Hippocampal formation (tissue), 2 donors: ENCODE measurements around the gene FHAD1.
A peak's percentile ranks its signal among the peaks of the same experiment; 100 is the strongest.

ENCODE experiments used
- DNase-seq, 2 donors: peaks; one replicate each; lab custom pipeline; 2025; lab: John Stamatoyannopoulos, UW

FHAD1 gene

DNA sequence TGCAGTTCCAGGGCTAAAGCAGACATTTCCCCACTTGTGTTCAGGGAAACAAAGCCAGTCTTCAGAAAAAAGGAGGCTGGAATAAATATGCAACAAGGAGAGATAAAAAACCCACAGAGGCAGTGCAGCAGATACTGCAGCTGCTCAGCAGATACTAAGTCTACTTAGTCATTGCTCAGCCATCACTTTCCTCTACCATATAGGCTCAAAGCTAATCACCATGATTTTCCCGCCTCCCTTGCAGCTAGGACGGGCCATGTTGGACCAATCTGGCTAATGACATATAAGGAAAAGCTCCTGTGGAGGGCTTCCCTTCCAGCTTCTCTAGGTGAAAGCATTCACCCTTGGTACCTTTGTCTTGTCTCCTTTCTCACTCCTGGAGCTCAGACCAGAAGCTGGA, 152.7 kb downstream of the FHAD1 start:
- no peak for DNase-seq

DNA sequence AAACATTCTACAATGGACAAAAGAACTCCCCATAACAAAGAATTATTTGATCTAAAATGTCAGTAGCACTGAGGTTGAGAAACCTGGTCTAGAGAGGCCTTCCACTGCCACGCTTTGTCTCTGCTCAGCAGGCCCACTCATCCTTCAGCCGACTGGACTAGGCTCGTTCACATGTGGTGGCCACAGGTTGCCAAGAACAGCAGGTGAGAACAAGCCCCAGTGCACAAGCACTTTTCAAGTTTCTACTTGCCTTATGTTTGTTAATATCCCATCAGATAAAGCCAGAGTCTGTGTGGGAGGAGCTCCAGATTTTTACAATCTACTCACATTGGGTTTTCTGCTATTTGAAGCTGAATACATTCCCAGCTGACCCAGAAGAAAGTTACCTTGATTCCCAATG, 153.6 kb downstream of the FHAD1 start:
- no peak for DNase-seq

- DNase-seq: no peak
Observed at GRCh38 chr1:15401391-15402055, 154.5 kb downstream of the FHAD1 start.

GRCh38 chr1:15402809-15403450, 155.9 kb downstream of the FHAD1 start:
- no peak for DNase-seq

DNA sequence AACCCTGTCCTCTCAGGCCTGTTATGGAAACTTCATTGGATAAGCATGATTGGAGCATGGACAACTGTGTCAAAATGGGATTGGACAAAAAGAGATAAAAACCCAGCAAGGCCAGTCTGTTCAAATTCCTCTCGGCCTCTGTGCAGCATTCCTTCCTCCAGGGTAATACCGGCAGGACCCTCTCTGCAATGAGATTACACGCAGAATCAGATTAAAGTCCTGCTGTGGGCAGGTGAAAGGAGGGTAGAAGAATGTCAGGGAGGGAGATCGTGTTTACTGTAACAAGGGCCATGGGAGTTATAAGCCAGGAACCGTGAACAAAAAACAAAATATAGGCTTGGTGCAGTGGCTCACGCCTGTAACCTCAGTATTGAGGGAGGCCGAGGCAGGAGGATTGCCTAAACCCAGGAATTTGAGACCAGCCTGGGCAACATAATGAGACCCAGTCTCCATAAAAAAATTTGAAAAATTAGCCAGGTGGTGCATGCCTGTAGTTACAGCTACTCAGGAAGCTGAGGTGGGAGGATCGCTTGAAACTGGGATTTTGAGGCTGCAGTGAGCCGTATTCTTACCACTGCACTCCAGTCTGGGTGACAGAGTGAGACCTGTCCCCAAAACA, 157.0 kb downstream of the FHAD1 start:
- DNase-seq: no peak

GRCh38 chr1:15405106-15405850, 158.3 kb downstream of the FHAD1 start:
- DNase-seq: no peak

DNA sequence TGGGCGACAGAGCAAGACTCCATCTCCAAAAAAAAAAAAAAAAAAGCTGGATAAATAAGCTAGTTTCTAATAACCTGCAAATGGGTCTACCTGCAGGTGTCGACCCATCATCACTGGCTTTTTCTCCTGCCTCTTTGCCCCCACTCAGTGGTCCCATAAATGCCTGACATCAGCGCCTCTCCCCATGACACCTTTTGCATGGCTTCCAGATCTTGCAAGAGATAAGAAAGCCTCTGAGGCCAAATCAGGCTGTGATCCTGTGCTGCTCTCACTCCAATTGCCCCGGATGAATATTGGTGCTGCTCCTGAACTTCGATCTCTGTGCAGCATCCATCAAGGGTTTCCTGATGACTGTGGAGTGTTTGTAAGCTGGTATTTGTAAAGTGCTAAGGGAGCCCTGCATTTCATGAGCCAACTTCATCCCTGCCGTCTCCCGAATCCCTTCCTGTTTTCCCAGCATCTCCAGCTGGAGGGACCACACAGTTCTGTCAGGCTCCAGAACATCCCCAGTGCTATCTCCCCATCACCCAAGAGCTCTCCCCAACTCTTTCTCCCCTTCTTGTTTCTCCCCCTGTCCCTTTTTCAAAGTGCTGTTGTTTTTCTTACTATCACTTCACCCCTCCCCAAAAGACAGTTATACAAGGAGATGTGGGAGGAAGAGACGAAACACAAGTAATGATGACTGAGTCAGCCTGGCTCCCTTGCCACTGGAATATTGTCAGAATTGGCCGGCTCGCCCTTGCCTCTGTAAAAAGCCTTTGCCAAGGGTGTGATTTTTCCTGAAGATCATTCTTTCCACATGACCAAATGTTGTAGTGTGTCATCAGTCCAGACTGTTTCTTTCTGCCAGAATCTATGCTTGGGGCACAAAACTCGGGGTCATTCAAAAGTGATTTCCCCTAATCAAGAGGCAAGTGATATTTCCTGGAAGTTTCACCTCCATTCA, 159.9 kb downstream of the FHAD1 start:
- no peak for DNase-seq

DNA sequence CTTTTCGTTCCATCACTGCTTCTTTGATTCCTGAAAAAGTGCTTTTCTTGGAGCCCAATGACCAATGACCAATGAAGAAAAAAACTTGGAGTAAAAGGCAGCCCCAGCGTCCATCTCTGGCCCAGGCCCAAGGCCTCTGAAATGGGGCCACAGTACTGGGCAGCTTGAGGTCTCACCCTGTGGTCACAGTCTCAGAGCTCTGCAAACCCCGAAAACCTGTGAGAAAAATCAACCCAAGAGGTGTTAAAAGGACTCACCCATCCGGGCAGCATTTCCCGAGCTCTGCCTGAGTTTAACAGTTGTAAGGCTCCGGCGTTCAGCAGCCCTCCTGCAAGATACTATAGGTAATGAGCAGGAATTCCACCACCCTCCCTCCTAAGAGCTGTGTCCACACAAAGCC, 160.6 kb downstream of the FHAD1 start:
- DNase-seq: no peak

DNA sequence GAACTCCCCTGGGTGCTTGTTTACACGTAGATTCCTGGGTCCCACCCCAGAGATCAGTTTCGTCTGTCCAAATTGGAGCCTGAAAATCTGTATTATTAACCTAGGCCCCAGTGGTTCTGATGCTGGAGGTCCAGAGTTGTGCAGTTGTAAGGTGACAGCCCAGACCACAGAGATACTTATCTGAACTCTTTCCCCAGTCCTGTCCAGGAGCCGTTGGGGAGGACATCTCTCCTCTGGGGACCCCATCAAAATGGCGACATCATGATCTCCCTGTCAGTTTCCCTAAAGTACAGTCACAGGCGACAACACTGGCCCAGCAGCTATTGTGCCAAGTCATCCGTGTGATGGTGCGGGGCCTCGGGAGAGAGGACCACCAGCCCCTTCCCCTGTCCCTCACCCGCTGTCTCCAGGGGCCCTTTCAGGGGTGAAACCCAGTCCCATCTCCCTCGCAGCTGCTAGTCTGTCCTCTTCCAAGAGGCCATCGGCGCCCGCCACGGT, 161.9 kb downstream of the FHAD1 start:
- DNase-seq: no peak

GRCh38 chr1:15409388-15410222, 162.6 kb downstream of the FHAD1 start, which contains the start of gene EFHD2:
TSS of gene EFHD2 (plus strand) at chr1:15409888. CDS start at chr1:15409972, 84 bp downstream.
- DNase-seq: peak; percentile 41 to 48

DNA sequence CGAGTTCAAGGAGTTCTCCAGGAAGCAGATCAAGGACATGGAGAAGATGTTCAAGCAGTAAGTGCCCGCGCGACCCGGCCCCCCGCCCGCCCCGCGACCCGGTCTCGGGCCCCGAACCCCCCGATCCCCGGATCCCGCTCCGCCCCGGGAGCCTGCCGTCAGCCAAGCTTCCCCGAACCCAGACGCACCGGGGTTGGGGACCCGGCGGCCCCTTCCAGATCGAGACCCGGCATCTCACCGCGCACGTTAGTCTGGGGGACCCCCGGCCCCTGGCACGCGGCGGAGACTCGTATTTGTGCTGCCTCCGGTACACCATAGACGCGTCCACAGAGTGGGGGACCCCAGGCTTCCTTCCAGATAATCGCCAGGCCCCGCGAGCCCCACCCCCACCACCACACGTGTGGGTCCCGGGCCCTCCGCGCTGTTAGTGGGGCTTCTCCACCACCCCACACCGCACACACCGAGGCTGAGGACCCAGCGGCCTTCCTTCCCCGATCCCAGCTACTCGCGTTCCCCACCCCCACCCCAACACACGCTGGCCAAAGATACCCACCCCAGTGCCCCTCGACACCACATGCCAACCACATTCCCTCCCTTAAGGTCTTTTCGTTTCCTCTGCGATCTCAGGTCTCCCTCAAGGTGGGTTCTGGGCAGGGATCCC, 163.3 kb downstream of the FHAD1 start:
- DNase-seq: no peak

GRCh38 chr1:15410884-15411245, 163.8 kb downstream of the FHAD1 start:
- DNase-seq: no peak

DNA sequence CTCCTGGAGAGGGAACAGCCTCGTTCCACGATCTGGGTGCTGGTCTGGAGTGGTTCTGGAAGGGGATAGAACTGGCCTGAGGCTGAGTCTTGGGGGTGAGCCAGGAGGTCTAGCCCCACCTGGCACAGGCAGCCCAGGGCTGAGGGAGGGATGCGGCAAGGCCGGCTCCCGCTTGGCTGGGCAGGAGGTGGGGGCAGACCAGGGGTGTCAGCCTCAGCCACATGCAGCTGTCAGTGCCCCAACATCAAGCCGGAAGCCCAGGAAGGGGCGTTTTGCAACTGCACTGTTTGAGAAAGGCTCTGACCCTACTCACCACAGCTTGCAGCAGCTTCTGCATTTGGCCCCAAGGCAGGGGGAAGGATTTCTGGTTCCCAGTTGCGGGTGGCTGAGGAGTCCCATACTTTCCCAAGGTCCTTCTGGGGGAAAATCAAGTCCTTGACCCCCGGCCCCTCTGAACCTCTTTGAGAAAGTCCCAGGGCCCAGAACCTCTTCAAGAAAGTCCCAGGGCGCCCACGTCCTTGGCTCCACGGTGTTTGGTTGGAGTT, 164.6 kb downstream of the FHAD1 start:
- peak; percentile 29 to 34 for DNase-seq

GRCh38 chr1:15412175-15412800, 165.3 kb downstream of the FHAD1 start:
- DNase-seq: no peak

DNA sequence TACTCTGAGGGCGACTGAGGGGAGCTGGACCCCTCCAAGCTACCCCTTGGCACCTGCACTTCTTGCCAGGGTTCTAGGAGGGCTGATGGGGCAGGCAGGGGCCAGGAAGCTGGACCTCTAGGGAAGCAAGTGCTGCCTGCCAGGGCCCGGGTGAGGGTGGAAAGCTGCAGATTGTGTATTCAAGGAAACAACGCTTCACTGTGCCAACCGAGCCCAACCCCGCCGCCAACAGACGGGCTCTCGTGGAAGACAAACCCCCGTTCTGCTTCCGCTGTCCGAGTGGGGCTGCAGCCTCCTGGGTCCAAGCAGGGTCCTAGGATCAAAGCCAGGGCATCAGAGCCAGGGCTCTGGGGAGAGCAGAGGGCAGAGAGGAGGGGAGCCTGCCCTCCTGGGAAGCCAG, 165.8 kb downstream of the FHAD1 start:
- DNase-seq: peak in 1 of 2 donors; percentile 28

DNA sequence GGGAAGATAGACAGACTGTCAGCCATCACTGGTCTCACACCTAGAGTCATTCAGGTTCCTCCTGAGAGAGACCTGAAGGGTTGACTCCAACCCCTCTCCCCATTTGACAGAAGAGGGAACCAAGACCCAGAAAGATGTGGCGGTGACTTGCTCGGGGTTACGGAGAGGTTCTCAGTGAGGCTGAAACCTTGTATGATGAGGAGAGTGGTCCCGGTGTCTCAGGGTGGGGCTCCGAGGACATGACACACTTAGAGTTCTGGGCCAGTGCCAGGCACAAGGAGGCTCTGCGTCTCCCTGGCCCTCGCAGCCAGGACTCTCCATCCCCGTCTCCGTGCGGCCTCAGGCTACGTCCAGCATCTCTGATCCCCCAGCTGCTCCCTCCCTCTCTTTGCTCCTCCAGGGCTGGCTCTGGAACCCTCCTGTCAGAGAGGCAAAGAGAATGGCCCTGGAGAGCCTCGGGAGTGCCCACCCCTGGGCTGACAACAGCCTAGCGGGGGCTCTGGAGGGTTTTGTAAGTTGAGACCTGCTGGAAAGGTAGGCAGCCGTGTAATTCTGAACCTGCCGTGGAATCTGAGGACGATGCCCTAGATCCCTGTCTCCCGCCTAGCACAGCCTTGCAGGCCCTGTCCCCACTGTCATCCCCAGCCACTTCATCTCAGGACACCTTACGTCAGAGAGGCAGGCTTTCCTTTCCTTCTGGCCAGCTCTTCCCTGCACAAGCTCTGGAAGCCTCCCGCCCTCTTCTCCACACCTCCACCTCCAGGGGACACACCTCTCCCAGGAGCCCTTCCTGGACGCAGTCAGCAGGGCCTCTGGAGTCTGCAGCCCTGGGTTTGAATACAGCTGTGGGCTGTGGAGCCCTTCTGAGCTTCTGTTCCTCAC, 166.8 kb downstream of the FHAD1 start:
- no peak for DNase-seq

- no peak for DNase-seq
Observed at GRCh38 chr1:15414445-15414983, 167.5 kb downstream of the FHAD1 start.
